ENCODE results near the gene SPATA6L.
"Not testable (repeated sequence)": the region's sequence is repeated elsewhere in the genome, so short reads cannot be mapped to it uniquely, and the experiment has no call there.

Gene SPATA6L

DNA sequence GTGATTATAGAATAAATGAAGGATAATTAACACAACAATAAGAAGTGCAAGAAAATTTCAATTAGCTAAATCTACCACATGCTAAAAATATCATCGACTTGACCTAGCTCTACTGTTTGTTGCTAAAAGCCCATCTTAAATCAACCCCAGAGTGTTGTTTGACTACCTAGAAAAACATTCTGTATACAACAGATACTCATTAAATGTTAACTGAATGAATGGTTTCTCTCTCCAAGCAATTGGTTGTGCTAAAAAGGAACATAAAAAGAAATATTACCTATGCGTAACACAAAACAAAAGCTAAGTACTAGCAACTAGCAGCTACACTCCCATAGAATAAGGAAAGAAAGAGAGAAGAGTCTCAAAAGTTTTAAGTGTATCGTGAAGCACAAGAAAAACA lies 9.7 kb downstream of the SPATA6L start:
- Histone ChIP-seq H2BK15ac (ENCODE audit: low read length) (no peak overlapping the region), H3K9ac (ENCODE audit: low read depth, low read length, poor library complexity) (no peak overlapping the region), H3K4me3 (ENCODE audit: low read length in 2 of 2) (no peak overlapping the region), H3K36me3 (replicated peaks in 1 of 2; ENCODE audit: control insufficient read depth in 2 of 2, insufficient read depth in 2 of 2, low read length in 2 of 2) (no peaks in the 10 kb centered on the region), H3K18ac (ENCODE audit: low read length) (no peak overlapping the region), H2AK5ac (ENCODE audit: low read depth, low read length) (no peak overlapping the region), H3K14ac (ENCODE audit: low read length) (no peak overlapping the region), H4K8ac (ENCODE audit: low read depth, low read length) (no peak overlapping the region), H3K4ac (ENCODE audit: low read length) (no peak overlapping the region), H3K27me3 (ENCODE audit: control insufficient read depth in 3 of 3, insufficient read depth in 3 of 3, low read depth in 1 of 3, low read length in 3 of 3) (no peaks in the 10 kb centered on the region), H2AFZ (ENCODE audit: low read length) (no peak overlapping the region), H3K79me1 (ENCODE audit: low read depth, low read length) (no peaks in the 10 kb centered on the region), H3K4me1 (ENCODE audit: control insufficient read depth in 2 of 2, insufficient read depth in 1 of 2, low read depth in 1 of 2, low read length in 2 of 2) (no peaks in the 10 kb centered on the region), H2BK120ac (ENCODE audit: low read depth, low read length) (no peak overlapping the region), H2BK5ac (ENCODE audit: low read length) (no peak overlapping the region), H2BK12ac (ENCODE audit: low read length) (no peak overlapping the region), H3K4me2 (ENCODE audit: insufficient read depth, low read length, poor library complexity, severe bottlenecking) (no peak overlapping the region), H3K27ac (replicated peaks; ENCODE audit: low read length) (no peak overlapping the region), H3K23ac (ENCODE audit: low read depth, low read length, poor library complexity) (no peak overlapping the region), H3K9me3 (replicated peaks in 1 of 2; ENCODE audit: control insufficient read depth in 2 of 2, insufficient read depth in 1 of 2, low read depth in 1 of 2, low read length in 2 of 2) (no peaks in the 10 kb centered on the region), H4K91ac (ENCODE audit: low read depth, low read length, poor library complexity) (no peak overlapping the region)
- no CpG with 5 or more reads among the region's 3 CpGs for WGBS, 2 donors (ENCODE audit: extremely low coverage in 2 of 2, insufficient read length in 2 of 2, insufficient replicate concordance in 1 of 2)
- no peak for DNase-seq (ENCODE audit: low spot score)

DNA sequence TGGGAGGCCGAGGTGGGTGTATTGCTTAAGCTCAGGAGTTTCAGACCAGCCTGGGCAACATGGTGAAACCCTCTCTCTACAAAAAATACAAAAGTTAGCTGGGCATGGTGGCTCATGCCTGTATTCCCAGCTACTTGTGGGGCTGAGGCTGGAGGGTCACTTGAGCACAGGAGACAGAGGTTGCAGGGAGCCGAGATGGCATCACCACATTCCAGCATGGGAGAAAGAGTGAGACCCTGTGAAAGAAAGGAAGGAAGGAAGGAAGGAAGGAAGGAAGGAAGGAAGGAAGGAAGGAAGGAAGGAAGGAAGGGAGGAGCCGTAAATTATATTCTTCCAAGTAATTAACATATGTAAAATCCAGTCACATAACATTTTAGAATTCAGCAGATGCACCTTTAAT lies 10.1 kb downstream of the SPATA6L start:
- not testable (repeated sequence) for H2BK12ac ChIP-seq (ENCODE audit: low read length); H3K9me3 ChIP-seq (replicated peaks in 1 of 2; ENCODE audit: control insufficient read depth in 2 of 2, insufficient read depth in 1 of 2, low read depth in 1 of 2, low read length in 2 of 2); H2BK120ac ChIP-seq (ENCODE audit: low read depth, low read length); DNase-seq (ENCODE audit: low spot score); H3K9ac ChIP-seq (ENCODE audit: low read depth, low read length, poor library complexity); H3K23ac ChIP-seq (ENCODE audit: low read depth, low read length, poor library complexity); H3K4ac ChIP-seq (ENCODE audit: low read length); H3K79me1 ChIP-seq (ENCODE audit: low read depth, low read length); H2BK5ac ChIP-seq (ENCODE audit: low read length); H3K14ac ChIP-seq (ENCODE audit: low read length); H3K4me1 ChIP-seq (ENCODE audit: control insufficient read depth in 2 of 2, insufficient read depth in 1 of 2, low read depth in 1 of 2, low read length in 2 of 2); H3K36me3 ChIP-seq (replicated peaks in 1 of 2; ENCODE audit: control insufficient read depth in 2 of 2, insufficient read depth in 2 of 2, low read length in 2 of 2); H3K18ac ChIP-seq (ENCODE audit: low read length); H2BK15ac ChIP-seq (ENCODE audit: low read length); H4K91ac ChIP-seq (ENCODE audit: low read depth, low read length, poor library complexity); H3K27me3 ChIP-seq (ENCODE audit: control insufficient read depth in 3 of 3, insufficient read depth in 3 of 3, low read depth in 1 of 3, low read length in 3 of 3); H3K27ac ChIP-seq (replicated peaks; ENCODE audit: low read length); H3K4me3 ChIP-seq (ENCODE audit: low read length in 2 of 2); H3K4me2 ChIP-seq (ENCODE audit: insufficient read depth, low read length, poor library complexity, severe bottlenecking); H4K8ac ChIP-seq (ENCODE audit: low read depth, low read length); H2AFZ ChIP-seq (ENCODE audit: low read length); H2AK5ac ChIP-seq (ENCODE audit: low read depth, low read length)
- WGBS, 2 donors (ENCODE audit: extremely low coverage in 2 of 2, insufficient read length in 2 of 2, insufficient replicate concordance in 1 of 2): no CpG with 5 or more reads among the region's 3 CpGs

DNA sequence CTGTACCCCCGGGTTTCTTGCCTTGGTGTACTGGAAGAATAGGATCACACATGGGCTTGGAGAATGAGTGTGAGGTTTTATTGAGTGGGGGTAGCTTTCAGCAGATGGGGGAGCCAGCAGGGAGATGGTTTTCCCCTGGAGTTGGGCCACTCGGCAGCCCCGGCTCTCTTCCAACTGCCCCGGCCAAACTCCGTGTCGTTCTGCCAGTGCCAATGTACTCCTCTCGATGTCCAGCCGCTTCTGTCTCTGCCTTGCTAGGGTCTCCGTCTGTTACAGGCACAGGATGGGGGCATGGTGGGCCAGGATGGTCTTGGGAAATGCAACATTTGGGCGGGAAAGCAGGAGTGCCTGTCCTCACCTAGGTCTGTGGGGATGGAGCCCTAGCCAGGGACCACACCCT lies 11.7 kb downstream of the SPATA6L start:
- no peak for DNase-seq (ENCODE audit: low spot score)
- Histone ChIP-seq H2BK120ac (ENCODE audit: low read depth, low read length) (no peak overlapping the region), H2AK5ac (ENCODE audit: low read depth, low read length) (no peak overlapping the region), H3K4ac (ENCODE audit: low read length) (no peak overlapping the region), H3K27ac (replicated peaks; ENCODE audit: low read length) (no peak overlapping the region), H3K23ac (ENCODE audit: low read depth, low read length, poor library complexity) (no peak overlapping the region), H3K36me3 (replicated peaks in 1 of 2; ENCODE audit: control insufficient read depth in 2 of 2, insufficient read depth in 2 of 2, low read length in 2 of 2) (no peaks in the 10 kb centered on the region), H2BK5ac (ENCODE audit: low read length) (no peak overlapping the region), H2BK12ac (ENCODE audit: low read length) (no peak overlapping the region), H3K27me3 (ENCODE audit: control insufficient read depth in 3 of 3, insufficient read depth in 3 of 3, low read depth in 1 of 3, low read length in 3 of 3) (no peaks in the 10 kb centered on the region), H3K14ac (ENCODE audit: low read length) (no peak overlapping the region), H2AFZ (ENCODE audit: low read length) (no peak overlapping the region), H3K4me2 (ENCODE audit: insufficient read depth, low read length, poor library complexity, severe bottlenecking) (no peak overlapping the region), H3K4me3 (ENCODE audit: low read length in 2 of 2) (no peak overlapping the region), H4K91ac (ENCODE audit: low read depth, low read length, poor library complexity) (no peak overlapping the region), H3K9me3 (replicated peaks in 1 of 2; ENCODE audit: control insufficient read depth in 2 of 2, insufficient read depth in 1 of 2, low read depth in 1 of 2, low read length in 2 of 2) (no peaks in the 10 kb centered on the region), H3K4me1 (ENCODE audit: control insufficient read depth in 2 of 2, insufficient read depth in 1 of 2, low read depth in 1 of 2, low read length in 2 of 2) (no peaks in the 10 kb centered on the region), H3K79me1 (ENCODE audit: low read depth, low read length) (no peaks in the 10 kb centered on the region), H3K18ac (ENCODE audit: low read length) (peak overlapping the region; percentile 5), H3K9ac (ENCODE audit: low read depth, low read length, poor library complexity) (peak overlapping the region; percentile 63), H2BK15ac (ENCODE audit: low read length) (no peak overlapping the region), H4K8ac (ENCODE audit: low read depth, low read length) (no peak overlapping the region)
- no CpG with 5 or more reads among the region's 10 CpGs for WGBS, 2 donors (ENCODE audit: extremely low coverage in 2 of 2, insufficient read length in 2 of 2, insufficient replicate concordance in 1 of 2)

DNA sequence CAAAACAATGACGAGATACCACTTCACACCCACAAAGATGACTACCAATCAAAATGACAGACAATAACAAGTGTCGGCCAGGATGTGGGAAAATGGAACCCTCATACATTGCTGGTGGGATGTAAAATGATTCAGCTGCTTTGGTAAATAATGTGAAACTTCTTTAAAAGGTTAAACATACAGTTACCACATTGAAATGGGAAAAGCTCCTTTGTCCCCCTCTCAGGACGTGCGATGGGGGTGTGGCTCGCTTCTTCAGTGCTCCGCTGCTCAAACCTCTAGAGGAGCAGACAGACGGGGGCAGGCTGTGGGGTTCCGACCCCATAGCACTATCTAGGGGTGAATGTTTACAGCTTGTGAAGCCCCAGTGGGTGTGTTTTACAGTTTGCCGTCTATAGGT lies 12.2 kb downstream of the SPATA6L start:
- no peak overlapping the region for H3K23ac ChIP-seq (ENCODE audit: low read depth, low read length, poor library complexity)
- no peak overlapping the region for H3K9ac ChIP-seq (ENCODE audit: low read depth, low read length, poor library complexity)
- H2BK5ac ChIP-seq (ENCODE audit: low read length): no peak overlapping the region
- H4K91ac ChIP-seq (ENCODE audit: low read depth, low read length, poor library complexity): no peak overlapping the region
- H3K4me2 ChIP-seq (ENCODE audit: insufficient read depth, low read length, poor library complexity, severe bottlenecking): no peak overlapping the region
- H3K36me3 ChIP-seq (replicated peaks in 1 of 2; ENCODE audit: control insufficient read depth in 2 of 2, insufficient read depth in 2 of 2, low read length in 2 of 2): no peaks in the 10 kb centered on the region
- H2AFZ ChIP-seq (ENCODE audit: low read length): no peak overlapping the region
- H3K14ac ChIP-seq (ENCODE audit: low read length): no peak overlapping the region
- H2BK12ac ChIP-seq (ENCODE audit: low read length): no peak overlapping the region
- H3K4me3 ChIP-seq (ENCODE audit: low read length in 2 of 2): no peak overlapping the region
- H3K9me3 ChIP-seq (replicated peaks in 1 of 2; ENCODE audit: control insufficient read depth in 2 of 2, insufficient read depth in 1 of 2, low read depth in 1 of 2, low read length in 2 of 2): no peaks in the 10 kb centered on the region
- H4K8ac ChIP-seq (ENCODE audit: low read depth, low read length): no peak overlapping the region
- H3K79me1 ChIP-seq (ENCODE audit: low read depth, low read length): no peaks in the 10 kb centered on the region
- no peak overlapping the region for H2BK15ac ChIP-seq (ENCODE audit: low read length)
- no peak overlapping the region for H2BK120ac ChIP-seq (ENCODE audit: low read depth, low read length)
- no peak overlapping the region for H3K27ac ChIP-seq (replicated peaks; ENCODE audit: low read length)
- no peak overlapping the region for H3K18ac ChIP-seq (ENCODE audit: low read length)
- WGBS, 2 donors (ENCODE audit: extremely low coverage in 2 of 2, insufficient read length in 2 of 2, insufficient replicate concordance in 1 of 2): no CpG with 5 or more reads among the region's 9 CpGs
- H3K4me1 ChIP-seq (ENCODE audit: control insufficient read depth in 2 of 2, insufficient read depth in 1 of 2, low read depth in 1 of 2, low read length in 2 of 2): no peaks in the 10 kb centered on the region
- no peak overlapping the region for H2AK5ac ChIP-seq (ENCODE audit: low read depth, low read length)
- H3K4ac ChIP-seq (ENCODE audit: low read length): no peak overlapping the region
- H3K27me3 ChIP-seq (ENCODE audit: control insufficient read depth in 3 of 3, insufficient read depth in 3 of 3, low read depth in 1 of 3, low read length in 3 of 3): no peaks in the 10 kb centered on the region
- DNase-seq (ENCODE audit: low spot score): no peak
